ENCODE measurements around the gene SYNDIG1L.

DNA sequence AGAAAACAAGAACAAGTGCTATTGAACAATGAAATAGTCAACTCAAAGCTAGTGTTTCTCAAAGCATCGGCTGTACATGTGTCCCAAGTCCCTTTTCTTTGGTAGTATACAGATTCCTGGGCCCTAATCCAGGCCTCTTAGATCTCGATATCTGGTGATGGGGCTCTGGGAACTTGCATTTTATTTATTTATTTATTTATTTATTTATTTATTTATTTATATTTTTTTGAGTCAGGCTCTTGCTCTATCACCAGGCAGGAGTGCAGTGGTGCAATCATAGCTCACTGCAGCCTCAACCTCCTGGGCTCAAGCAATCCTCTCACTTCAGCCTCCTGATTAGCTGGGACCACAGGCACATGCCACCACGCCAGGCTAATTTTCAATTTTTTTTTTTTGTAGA is 17.1 kb downstream of the SYNDIG1L start:
- TF ChIP-seq, protein P1, sequence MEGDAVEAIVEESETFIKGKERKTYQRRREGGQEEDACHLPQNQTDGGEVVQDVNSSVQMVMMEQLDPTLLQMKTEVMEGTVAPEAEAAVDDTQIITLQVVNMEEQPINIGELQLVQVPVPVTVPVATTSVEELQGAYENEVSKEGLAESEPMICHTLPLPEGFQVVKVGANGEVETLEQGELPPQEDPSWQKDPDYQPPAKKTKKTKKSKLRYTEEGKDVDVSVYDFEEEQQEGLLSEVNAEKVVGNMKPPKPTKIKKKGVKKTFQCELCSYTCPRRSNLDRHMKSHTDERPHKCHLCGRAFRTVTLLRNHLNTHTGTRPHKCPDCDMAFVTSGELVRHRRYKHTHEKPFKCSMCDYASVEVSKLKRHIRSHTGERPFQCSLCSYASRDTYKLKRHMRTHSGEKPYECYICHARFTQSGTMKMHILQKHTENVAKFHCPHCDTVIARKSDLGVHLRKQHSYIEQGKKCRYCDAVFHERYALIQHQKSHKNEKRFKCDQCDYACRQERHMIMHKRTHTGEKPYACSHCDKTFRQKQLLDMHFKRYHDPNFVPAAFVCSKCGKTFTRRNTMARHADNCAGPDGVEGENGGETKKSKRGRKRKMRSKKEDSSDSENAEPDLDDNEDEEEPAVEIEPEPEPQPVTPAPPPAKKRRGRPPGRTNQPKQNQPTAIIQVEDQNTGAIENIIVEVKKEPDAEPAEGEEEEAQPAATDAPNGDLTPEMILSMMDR (conservative IDR thresholded peaks at IDR 0.05; ENCODE audit: low read depth, low read length): no peak
- TF ChIP-seq RAD21 (IDR thresholded peaks at IDR 0.05; ENCODE audit: low read length) (no peak), MAFK (IDR thresholded peaks at IDR 0.05; ENCODE audit: low read depth, low read length) (no peak)
